Astrocyte of the hippocampus (primary cell): Measurements from ENCODE around the gene CCDC92B.
"Not testable (repeated sequence)": the region's sequence is repeated elsewhere in the genome, so short reads cannot be mapped to it uniquely, and the experiment has no call there.

ENCODE experiments used
- DNase-seq: peaks from one replicate; pipeline ENCODE4 v3.0.0; 2011; ENCODE audit warnings: low read depth, low spot score

CCDC92B gene

DNA sequence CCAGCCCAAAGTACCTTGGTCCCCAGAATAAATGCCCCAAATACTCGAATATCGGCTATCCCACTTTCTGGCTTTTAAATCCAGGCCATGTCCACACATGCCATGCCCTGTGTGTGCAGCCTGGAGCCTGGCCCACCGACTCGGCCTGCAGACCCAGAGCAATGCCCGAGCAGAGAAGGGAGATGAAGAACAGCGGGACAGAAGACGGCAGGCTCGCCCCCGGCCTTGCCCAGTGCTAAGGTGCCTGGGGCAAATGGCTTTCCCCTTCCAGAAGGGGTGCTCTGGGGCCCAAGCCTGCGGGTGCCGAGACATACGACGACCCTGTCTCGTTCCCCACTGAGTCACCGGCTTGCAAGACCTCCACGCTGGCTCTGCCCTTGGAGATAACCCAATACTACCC is 45.8 kb downstream of the CCDC92B start:
- DNase-seq = no peak

DNA sequence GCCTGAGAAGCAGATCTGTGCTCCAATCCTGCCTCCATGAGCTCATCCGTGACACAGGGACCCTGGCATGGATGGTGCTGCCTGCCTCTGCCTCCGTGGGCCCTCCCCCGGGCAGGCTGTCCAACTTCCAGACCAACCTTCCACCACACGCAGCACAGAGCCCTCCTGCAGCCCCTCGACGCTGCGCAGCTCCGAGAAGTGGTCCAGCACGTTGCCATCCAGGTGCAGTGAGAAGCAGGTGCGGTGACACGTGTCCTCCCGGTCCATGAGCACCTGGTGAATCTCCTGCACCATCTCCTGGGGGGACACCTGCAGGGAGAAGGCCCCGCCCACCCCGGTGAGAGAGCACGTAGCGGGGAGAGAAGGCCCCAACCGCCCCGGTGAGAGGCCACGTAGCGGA is 46.3 kb downstream of the CCDC92B start:
- DNase-seq = no peak

DNA sequence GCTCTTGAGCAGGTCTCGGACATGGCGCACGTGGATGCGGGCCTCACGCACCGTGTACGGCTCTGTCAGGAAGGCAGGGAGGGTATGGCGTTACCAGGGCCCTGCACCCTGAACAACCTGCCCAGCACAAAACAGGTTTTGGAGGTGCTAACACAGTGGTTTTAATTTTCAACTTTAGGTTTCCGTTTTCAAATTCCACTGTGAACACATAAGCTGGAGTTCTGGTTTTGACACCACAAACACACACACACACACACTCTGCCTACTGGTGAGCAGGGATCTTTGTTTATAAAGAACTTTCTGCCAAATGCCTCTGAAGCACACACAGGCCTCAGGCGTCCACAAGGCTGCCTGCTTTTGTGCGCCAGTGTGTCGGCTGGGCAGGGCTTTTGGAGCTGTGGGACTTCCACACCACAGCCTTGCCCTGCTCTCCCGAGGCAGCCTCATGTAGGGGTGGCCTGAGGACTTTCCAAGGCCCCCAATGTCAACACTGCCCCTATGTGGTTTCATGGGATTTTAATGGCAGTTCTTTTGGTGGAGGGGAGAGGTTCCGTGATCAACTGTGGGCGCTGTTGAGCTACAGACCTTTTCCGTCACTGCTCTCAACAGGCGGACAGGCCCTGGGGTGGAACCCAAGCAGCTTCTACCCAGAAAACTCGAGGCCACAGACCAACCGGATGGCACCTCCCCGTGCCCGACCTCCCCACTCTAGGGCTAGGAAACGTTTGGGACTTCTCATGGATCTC is 47.3 kb downstream of the CCDC92B start:
- no peak for DNase-seq

DNA sequence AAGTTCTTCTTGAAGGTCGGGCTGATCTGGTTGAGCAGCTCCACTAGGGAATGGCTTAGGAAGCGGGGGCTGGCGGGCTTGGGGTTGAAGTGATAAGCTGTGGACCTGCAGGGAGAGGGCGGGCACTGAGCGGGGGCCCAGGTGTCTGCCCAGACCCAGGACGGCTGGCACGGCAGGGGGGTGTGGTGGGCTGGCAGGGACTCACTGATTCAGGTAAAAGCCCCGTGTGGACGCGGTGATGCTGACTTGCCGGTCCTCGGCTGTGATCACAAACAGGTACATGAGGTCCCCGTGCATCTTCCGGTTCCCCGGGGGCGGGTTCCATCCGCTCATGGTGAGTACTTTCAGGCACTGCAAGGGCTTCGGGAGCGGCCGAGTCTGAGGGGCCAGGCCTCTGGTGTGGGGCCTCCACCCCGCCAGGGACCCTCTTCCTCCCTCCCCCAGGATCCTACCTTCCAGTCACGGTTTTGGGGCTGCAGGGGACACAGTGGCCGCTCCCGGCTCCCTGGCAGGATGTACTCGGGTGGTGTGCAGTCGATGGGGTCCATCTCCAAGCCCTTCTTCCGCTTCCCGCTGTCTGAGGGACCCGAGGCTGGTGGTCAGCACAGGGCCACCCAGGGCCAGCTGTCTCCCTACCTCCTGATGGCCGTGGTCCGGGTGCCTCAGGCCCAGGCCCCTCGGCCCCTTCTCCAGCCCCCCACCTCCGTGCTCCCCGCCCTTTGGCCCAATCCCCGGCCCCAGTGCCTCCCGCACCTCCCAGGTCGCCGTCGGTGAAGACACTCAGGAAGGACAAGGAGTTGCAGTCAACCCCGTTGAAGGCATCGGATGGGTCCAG is 48.1 kb downstream of the CCDC92B start:
- no peak for DNase-seq

DNA sequence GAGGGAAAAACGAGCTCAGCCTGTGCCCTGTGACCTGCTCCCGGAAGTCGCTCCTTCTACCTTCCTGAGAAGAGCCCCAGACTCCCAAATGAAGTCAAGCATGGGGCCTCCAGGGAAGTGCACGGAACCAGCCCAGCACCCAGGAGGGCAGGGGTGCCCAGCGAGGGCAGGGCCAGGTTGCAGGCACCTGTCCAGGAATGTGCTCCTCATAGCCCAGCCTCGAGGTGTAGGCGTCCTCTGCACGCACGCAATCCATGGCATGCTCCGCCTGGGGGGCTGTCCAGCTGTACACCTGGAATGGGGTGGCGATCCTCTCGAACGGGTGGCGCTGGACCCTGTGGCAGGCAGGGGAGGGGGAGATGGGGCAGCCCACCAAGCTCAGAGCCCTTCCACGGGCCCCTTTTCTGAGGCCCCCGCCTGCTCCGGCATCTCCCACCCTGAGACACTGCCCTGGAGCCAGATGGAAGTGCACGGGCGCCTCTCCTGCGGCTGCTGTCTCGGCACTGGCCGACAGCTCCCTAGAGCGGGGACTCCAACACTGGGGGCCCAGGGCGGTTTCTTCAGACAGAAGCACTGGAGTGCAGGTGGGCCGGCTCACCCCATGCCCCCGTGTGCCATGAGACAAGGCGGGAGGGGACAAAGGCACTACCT is 48.8 kb downstream of the CCDC92B start:
- DNase-seq = no peak

DNA sequence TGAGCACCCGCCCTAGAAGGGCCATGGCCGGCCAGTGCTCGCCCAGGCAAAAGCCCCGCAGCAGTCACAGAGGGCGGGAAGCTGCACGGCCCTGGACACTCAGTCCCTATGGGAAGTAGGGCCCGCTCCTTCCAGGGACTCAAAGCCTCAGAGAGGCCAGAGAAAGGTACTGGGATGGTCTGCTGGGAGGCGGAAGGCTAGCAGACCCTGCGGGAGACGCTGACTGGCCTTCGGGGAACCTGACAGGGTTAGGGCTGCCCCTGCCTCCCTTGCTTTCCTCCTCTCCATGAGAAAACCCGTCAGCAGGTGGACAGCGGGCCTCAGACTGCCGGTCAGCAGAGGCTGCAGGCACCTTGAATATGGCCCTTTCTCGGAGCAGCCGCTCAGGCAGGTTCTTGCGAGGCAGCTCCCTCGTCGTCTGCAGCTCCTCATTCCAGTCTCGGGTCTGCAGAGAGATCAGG is 49.4 kb downstream of the CCDC92B start:
- no peak for DNase-seq

DNA sequence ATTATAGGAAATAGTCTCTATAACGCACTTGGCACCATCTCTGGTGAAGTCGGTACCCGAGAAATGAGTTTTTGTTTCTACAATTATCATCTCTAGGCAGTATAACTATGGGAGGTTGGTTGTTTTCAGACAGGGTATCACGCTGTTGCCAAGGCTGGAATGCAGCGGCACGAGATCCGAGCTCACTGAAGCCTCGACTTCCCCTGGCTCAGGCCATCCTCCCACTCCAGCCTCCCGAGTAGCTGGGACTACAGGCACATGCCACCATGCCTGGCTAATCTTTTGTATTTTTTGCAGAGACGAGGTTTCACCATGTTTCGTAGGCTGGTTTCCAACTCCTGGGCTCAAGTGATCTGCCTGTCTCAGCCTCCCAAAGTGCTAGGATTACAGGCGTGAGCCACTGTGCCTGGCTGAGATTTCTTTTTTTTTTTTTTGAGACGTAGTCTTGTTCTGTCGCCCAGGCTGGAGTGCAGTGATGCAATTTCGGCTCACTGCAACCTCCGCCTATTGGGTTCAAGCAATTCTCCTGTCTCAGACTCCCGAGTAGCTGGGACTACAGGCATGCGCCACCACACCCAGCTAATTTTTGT is 50.1 kb downstream of the CCDC92B start:
- DNase-seq = not testable (repeated sequence)

DNA sequence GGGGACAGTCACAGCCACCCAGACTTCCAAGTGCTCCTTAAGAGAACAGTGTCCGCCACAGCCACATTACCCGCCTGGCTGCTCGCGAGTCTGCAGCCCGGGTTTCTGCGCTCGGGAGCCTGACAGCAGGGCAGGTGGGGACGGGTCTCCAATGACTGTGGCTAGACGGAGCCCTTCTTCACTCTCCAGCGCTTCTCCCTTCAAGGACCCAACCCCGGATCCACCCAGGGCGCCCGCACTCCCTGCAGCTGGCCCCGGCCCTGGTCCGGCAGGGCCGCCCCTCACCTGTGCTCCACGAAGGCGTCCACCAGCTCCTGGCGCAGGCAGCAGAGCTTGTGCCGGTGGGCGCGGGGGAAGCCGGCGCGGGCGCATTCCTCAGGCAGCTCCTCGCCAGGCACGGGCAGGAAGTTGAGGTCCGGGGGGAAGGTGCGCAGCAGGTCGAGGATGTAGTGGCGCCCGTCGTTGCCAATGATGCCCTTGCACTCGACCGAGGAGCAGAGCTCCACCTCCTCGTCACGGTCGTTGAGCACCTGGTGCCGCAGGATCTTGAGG is 51.8 kb downstream of the CCDC92B start:
- no peak for DNase-seq

DNA sequence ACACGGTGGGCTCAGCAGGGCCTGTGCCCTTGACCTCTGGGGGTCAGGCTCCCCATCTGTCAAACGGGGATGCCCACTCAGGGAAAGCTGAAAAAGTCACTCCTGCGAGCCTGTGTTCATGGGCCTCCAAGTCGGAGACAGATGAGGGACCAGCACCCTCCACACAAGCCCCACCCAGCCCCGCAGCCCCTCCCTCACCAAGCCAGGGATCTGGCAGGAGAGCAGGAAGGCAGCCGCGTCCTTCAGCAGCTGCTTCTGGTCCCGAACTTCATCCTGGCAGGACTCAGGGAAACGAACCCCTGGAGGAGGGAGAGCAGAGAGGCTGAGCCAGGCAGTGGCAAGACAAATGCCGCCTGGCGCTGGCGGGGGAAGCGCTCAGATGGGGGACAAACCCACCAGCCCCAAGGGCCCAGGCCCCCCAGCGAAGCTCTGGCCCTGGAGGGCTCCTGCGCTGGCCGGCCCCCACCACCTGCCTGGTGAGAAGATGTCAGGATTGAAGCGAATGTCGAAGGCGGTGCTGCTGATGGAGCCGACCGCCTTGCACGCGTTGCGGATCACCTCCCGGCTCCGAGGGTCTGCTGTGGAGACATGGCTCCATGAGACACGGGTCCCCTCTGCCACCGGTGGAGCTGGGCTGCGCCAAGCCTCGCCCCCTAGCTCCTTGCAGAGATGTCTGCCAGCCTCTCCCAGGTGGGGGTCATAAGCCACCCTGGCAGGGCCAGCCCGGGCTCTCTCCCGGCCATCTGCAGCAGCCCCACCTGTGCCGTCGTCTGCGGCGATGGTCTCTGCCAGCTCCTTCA is 53.3 kb downstream of the CCDC92B start:
- DNase-seq = no peak

DNA sequence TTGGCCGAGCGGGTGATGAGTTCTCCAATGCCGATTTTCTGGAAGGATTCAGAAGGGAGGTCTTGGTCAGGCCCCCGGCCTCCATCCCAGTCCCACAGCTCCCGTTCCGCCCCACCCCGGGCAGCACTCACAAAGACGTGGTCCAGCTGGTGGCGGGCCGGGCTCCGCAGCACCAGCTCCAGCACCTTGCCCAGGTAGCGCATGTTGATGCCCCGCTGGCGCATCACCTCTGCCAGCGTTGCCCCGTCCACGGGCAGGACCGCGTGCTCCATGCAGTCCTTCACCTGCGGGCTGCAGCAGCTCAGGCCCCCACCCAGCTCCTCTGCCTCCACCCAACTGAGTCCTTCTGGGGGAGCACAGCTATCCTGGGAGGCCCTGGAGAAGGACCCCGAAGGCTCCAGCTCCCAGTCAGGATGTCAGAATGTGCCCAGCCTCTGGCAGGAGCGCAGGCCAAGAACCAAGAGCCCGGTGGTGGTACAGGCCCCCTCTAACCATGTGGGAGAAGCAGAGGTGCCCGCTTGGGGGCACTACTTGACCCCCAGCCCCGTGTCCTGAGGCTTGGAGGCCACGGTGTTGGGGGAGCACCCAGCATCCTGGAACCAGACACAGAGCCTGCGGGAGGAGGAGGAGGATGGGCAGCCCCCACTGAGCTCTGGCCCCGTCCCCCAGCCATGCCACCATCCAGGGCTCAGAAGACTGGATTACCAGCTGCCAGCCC is 54.0 kb downstream of the CCDC92B start:
- DNase-seq = no peak

DNA sequence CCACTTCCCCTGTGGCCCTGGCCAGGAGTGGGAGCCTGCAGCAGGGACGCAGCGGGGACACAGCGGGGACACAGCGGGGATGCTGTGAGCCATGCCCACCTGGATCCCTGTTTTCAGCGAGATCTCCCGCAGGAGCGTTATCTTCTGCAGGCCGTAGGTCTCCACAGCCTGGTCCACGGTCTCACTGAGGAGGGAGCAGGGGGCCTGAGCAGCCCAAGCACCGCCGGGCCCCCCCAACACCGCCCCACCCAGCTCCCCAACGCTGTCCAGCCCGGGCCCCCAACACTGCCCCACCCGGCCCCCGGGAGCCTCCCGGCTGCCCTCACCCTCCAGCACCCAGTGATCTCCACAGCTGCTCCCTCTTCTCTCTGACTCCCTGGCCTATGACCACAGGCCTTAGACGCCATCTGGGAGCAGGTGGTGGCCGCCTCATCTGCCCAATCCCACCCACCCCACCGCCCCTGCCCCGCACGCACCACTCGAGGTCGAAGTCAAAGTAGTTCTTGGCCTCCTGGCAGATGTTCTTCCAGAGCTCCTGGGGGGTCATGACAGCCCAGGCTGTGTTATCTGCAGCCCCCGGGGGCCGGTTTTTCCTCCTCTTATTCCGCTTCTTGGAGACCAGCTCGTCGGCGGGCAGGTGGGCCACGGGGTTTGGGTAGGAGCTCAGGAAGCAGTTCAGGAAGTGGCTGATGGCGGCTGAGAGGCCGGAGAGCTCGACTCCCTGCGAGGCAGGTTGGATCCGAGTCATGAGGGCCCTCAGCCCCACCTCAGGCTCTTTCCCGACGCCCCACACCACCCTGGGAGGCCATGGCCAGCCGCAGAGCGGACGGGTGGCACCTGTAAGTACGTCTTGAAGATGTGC is 54.8 kb downstream of the CCDC92B start:
- DNase-seq = no peak

DNA sequence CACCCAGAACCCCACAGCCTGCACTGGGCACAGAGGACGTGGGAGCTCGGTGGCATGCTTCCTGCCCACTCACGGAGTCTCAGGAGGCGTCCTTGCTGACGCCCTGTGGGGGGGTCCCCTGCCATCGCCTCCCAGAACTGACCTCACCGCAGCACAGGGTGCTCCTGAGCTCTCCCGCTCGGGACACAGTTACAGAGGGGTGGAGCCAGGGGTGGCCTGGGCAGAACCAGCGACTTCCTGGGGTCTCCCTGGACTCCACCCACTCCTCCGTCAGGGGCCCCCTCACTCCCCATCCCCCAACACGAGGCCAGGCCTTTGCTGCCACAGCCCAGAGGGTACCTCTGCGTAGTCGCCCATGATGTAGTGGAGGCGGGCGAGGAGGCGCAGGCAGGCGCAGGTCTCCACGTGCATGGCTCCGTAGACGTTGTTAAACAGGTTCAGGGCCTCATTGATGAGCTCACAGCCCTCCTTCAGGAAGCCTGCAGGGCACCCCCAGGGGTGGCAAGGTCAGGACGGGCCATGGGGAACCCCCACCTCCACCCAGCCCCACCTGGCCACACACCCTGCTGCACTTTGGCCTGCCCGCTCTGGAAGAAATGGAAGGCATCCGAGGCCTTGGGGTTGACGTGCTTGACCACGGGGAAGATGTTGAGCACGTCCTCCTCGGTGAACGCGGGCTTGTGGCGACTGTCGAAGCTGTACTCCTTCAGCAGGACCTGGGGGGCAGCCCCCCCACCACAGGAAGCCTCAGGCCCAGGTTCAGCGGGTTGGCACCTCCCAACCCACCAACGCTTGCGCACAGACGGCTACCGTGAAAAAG is 55.7 kb downstream of the CCDC92B start:
- no peak for DNase-seq

DNA sequence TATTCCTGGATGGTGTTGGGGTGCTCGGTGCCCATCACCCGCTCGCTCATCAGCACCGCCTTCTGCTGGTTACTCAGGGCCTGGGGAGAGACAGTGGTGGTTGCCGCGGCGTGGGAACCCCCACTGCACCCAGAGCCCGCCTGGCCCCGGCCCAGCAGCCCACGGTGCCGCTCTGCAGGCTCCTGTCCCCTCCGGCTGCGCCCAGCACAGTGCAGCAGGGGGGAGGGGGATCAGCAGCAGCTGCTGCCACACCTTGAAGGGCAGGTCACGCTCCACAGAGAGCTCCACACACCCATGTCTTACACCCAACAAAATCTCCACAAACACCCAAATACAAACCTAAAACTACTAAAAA is 56.7 kb downstream of the CCDC92B start:
- no peak for DNase-seq

DNA sequence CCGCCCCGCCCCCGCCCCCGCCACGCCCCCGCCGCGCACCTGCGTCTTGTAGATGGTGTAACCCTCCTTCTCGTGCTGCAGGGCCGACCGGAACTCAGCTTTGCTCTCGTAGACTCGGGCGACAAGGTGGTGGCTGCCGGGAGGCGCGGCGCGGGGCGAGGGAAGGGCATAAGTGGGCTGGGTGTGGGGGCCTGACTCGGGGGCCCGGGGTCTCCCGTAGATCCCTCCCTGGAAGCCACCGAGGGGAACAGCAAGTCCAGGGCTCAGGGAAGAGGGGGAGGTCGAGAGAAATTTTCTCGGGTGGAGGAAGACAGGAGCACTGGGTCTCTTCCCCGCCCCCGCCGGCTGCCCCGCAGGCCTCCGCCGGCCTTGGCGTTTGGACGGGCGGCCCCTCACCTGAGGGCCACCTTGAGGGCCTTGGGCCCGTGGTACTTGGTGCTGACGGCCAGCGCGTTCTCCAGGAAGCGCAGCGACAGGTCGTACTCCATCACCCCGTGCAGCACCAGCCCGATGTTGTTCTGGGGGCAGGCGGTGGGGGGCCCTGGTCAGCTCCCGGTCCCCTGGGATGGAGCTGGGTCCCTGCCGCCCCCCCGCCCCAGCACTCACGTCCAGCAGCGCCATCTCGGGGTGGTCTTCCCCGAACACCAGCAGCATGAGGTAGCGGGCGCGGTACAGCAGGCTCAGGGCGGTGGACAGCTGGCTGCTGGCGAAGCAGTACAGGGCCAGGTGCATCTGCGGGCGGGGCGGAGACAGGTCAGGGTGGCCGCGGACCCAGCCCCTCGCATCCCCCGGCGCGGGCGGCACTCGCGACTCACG is 57.3 kb downstream of the CCDC92B start:
- DNase-seq = no peak

DNA sequence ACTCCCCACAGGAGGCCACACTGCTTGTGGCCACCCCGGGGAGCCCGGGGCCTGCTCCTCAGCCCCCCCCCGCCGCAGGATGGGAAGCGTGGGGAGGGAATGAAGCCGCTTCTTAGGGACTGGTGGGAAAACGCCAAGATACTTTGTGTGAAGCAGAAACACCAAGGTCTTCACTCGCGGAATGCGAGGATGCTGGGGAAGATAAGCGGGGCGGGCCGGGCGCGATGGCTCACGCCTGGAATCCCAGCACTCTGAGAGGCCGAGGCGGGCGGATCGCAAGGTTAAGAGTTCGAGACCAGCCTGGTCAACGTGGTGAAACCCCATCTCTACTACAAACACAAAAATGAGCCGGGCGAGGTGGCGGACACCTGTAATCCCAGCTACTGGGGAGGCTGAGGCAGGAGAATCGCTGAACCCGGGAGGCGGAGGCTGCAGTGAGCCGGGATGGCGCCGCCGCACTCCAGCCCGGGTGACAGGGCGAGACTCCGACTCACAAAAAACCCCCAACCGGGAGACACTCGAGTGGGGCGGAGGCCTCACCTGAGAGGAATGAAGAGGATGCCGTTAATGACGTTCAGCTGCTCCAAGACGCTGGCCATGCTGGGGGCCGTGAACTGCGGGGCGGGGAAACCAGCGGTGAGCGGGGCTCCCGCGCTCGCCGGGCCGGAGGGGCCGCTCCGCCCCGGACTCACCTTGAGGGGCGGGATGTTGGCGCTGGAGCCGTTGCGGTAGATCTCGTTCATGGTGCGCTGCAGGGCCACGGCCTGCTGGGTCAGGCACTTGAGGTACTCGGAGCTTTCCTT is 58.2 kb downstream of the CCDC92B start:
- DNase-seq = no peak

DNA sequence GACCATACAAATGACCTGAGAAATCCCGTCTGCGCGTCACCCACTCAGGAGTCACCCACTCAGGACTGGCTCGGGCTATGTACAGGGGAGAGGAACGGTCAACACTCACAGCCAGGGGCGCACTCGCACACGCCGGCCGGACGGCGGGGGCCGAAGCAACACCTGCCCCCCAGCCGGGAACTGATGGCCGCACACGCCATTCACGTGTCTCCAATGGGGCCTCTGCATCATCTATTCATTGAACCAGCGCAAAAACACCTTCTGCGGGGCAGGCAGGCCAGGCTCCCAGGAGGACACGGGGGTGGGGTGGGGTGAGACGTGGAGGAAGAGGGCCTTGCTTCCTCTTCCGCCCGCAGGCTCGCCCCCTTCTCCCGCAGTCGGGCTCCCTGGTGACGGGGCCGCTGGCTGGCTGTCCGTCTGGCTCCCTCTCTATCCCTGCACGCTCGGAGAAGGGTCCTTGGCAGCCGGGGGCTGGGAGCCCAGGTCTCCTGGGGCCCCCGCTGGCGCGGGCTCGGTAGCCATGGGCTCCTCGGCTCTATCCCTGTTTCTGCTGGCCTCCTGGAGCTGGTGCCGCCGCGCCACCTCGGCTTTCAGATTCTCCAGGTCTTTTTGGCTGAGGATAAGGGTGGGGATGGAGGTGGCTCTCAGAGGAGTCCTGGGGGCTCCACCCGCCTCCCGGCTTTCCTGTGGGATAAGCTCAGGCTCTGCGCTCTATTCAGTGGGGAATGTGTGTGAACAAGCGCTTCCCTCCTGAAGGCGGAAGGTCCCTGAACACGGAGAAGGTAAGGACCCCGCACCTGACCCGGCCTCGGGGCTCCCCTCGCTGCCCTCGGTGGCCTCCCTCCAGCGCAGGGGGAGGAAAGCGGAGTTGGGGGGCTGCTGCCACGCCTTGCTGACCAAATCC is 59.0 kb downstream of the CCDC92B start:
- DNase-seq = no peak
